Osteocyte (in vitro differentiated cells): Measurements from ENCODE around the gene TMEFF2. TPM values are rescaled to one million over a fixed set of nuclear protein-coding genes. Genes with fewer than 3 reads are reported as not detected.

Experiments
- DNase-seq: peaks from one replicate; pipeline ENCODE4 v3.0.0; 2021; ENCODE audit warnings: mixed read lengths; ENCODE audit not compliant: unreplicated experiment; ENCODE audit errors: extremely low spot score
- H3K27ac Mint-ChIP-seq: one replicate; pipeline ENCODE4 v1.8.0; 2021; ENCODE audit warnings: mild to moderate bottlenecking, mixed read lengths; ENCODE audit not compliant: unreplicated experiment
- H3K27me3 Mint-ChIP-seq: one replicate; pipeline ENCODE4 v1.8.0; 2021; ENCODE audit warnings: mixed read lengths; ENCODE audit not compliant: unreplicated experiment
- H3K36me3 Mint-ChIP-seq: one replicate; pipeline ENCODE4 v1.8.0; 2021; ENCODE audit warnings: mixed read lengths; ENCODE audit not compliant: unreplicated experiment
- H3K4me1 Mint-ChIP-seq: one replicate; pipeline ENCODE4 v1.8.0; 2021; ENCODE audit warnings: mixed read lengths; ENCODE audit not compliant: unreplicated experiment
- H3K4me3 Mint-ChIP-seq: one replicate; pipeline ENCODE4 v1.8.0; 2021; ENCODE audit warnings: mild to moderate bottlenecking, moderate library complexity, mixed read lengths; ENCODE audit not compliant: unreplicated experiment
- H3K9me3 Mint-ChIP-seq: one replicate; pipeline ENCODE4 v1.8.0; 2021; ENCODE audit warnings: mixed read lengths; ENCODE audit not compliant: unreplicated experiment
- total RNA-seq: library from RNA; stranded (reverse); gene quantifications from 2 replicates; pipeline ENCODE4 v1.2.1, GENCODE V29; 2021
- TF ChIP-seq, protein P1 (sequence below): fragments of 200-600 bp; sonication (generic); IDR thresholded peaks from 2 replicates; pipeline ENCODE4 v1.5.0; 2021; ENCODE audit warnings: antibody characterized with exemption, mild to moderate bottlenecking, moderate library complexity

Gene TMEFF2
- total RNA-seq, 1 donor from 2014 or later = 46.8 TPM

DNA sequence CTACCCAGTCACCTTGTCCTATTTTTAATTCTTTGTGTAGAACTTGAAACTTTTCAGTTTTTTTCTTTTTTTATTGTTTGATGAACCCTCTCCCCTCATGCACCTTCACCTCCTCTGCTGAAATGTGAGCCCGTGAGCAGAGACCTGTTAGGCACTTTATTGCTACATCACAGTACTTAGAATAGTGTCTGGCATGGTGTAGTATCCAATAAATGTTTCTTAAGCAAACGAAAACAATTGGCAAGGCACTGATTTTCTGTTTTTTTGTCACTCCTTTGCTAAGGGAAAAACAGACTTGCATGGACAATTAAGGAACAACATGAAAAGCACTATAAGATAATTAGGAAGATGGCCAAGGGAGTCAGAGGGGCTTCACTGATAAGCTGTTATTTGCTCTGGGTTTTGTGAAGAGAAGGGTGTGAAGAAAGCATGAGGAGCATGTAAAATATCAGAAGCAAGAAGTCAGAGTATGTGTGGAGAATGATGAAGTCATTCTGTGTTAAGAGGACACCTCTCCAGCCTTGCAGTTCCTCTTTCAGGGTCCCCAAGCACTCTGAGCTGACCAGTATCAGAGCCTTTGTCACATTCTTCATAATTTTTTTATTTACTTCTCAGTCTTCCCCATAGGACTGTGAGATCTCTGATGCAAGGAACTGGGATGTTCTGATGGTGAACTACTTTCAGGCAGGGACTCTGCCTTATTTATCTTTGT lies 248.1 kb downstream of the TMEFF2 start:
- TF ChIP-seq, protein P1, sequence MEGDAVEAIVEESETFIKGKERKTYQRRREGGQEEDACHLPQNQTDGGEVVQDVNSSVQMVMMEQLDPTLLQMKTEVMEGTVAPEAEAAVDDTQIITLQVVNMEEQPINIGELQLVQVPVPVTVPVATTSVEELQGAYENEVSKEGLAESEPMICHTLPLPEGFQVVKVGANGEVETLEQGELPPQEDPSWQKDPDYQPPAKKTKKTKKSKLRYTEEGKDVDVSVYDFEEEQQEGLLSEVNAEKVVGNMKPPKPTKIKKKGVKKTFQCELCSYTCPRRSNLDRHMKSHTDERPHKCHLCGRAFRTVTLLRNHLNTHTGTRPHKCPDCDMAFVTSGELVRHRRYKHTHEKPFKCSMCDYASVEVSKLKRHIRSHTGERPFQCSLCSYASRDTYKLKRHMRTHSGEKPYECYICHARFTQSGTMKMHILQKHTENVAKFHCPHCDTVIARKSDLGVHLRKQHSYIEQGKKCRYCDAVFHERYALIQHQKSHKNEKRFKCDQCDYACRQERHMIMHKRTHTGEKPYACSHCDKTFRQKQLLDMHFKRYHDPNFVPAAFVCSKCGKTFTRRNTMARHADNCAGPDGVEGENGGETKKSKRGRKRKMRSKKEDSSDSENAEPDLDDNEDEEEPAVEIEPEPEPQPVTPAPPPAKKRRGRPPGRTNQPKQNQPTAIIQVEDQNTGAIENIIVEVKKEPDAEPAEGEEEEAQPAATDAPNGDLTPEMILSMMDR = no peak

DNA sequence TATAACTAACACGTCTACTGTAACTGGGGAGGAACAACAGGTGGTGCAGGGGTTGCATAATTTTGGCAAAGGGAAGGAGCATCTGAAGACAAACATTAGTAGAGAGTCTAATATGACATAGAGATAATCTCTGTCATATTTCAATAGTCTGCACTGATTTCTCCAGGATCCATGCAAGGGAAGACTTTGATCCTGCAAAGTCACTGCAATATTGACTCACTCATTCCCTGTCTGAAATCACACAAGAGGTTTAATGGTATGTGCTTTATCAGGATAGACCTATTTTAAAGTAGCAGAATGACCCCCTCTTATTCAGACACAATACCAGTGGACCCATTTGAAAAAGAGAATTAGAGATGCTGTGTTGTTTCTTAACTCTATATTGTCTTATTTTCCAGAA lies 249.1 kb downstream of the TMEFF2 start:
- Mint-ChIP-seq H3K9me3 (no peaks in the 10 kb centered on the region), H3K27me3 (no peaks in the 10 kb centered on the region), H3K4me3 (no peak overlapping the region), H3K4me1 (peaks cover 20% of the 10 kb centered on the region), H3K27ac (no peak overlapping the region), H3K36me3 (peaks cover 8% of the 10 kb centered on the region)
- no peak for DNase-seq
- TF ChIP-seq, protein P1 = no peak

More for the DNA sequence above, 248.1 kb downstream of the TMEFF2 start:
- Mint-ChIP-seq H3K9me3 (no peaks in the 10 kb centered on the region), H3K36me3 (peaks cover 13% of the 10 kb centered on the region), H3K4me3 (no peak overlapping the region), H3K27me3 (no peaks in the 10 kb centered on the region), H3K27ac (no peak overlapping the region), H3K4me1 (peaks cover 21% of the 10 kb centered on the region)
- DNase-seq = no peak

DNA sequence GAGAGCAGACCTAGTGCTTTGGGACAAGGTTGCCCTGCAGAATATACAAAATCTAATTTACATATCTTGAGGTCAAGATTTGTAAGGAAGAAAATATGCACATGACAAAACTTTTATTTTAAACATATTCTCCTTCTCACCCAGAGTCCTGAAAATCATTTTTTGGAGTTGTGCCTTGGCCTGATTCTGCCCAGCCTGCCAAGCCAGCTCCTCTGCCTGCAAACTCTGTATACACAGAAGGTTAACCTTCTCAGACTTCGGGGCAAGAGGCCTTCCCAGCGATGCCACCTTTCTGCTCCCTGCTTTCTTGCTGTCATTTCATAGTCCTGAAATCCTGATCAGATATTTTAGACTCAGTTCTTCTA lies 252.0 kb downstream of the TMEFF2 start:
- peak overlapping the region; percentile 15 for H3K27ac Mint-ChIP-seq
- no peak for DNase-seq
- peaks cover 15% of the 10 kb centered on the region for H3K4me1 Mint-ChIP-seq
- TF ChIP-seq, protein P1 = no peak
- peaks cover 2% of the 10 kb centered on the region for H3K36me3 Mint-ChIP-seq
- no peaks in the 10 kb centered on the region for H3K27me3 Mint-ChIP-seq
- no peaks in the 10 kb centered on the region for H3K9me3 Mint-ChIP-seq
- no peak overlapping the region for H3K4me3 Mint-ChIP-seq

DNA sequence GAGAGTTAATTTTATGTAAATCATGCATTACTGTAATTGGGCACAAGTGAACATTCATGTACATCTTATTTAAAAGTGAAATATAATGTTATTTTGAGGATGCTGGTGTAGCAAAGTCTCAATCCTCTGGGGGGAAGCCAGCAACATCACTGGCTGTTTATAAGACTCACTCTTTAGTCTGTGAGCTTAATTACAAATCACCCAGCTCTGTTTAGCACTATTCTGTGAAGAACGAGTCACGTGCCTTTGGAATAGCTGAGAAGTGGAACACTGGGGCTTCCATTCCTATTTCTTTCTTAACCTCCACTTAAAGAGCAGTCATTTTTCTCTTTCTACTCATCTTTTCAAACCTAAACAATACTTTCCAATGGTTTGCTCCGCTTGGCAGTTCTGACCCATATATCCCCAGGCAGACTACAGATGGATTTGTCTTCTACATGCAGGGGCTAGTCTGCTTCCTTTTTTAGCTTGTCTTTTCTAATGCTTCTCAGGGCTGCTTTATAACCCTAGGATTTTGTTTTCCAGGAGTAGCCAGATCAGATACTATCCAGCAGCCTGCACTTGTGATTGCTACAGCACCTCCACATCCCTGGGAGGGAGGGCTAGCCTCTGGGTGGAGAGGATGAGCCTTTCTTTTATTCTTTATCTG lies 252.5 kb downstream of the TMEFF2 start:
- DNase-seq = no peak
- TF ChIP-seq, protein P1 = no peak
- H3K27me3 Mint-ChIP-seq = no peaks in the 10 kb centered on the region
- H3K9me3 Mint-ChIP-seq = no peaks in the 10 kb centered on the region
- peaks cover 15% of the 10 kb centered on the region for H3K4me1 Mint-ChIP-seq
- peak overlapping the region; percentile 33 for H3K27ac Mint-ChIP-seq
- H3K36me3 Mint-ChIP-seq = no peaks in the 10 kb centered on the region
- no peak overlapping the region for H3K4me3 Mint-ChIP-seq

DNA sequence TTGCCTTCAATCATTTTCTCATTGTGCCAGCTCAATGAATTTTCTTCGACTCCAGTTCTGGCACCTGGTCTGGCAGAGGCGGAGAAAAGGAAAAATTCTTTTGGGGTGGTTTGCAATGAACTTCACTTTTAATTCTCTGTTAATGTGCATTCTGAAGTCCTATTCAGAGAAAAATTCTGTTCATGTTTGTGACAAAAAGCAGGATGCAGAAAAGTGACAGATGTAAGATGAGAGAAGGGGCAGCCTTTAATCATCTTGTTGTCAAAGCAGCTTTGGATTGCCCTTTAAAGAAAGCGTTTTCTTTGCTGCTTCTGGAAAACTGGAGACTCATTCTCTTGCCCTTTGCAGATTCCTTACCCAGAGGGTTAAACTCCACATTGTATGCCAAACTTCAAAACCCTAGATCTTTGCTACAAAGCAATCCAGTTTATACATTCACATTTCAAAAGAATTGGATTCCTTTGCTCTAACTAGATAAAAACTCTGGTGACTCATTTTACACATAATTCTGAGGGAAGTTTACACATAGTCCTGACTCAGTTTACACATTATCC lies 253.3 kb downstream of the TMEFF2 start:
- DNase-seq = no peak
- H3K27me3 Mint-ChIP-seq = no peaks in the 10 kb centered on the region
- TF ChIP-seq, protein P1 = no peak
- no peaks in the 10 kb centered on the region for H3K36me3 Mint-ChIP-seq
- no peak overlapping the region for H3K4me3 Mint-ChIP-seq
- H3K9me3 Mint-ChIP-seq = no peaks in the 10 kb centered on the region
- no peak overlapping the region for H3K27ac Mint-ChIP-seq
- peaks cover 15% of the 10 kb centered on the region for H3K4me1 Mint-ChIP-seq
